HL-60 (cell line): Measurements from ENCODE around the gene LRCH2.

Experiments used
- DNase-seq, 2 experiments: peaks; one replicate each; pipeline ENCODE4 v3.0.0-alpha.2; 2010 to 2020; ENCODE audit warnings: low read depth in 1 of 2, low spot score in 1 of 2
- H3K27ac ChIP-seq: fragments of 250-450 bp; sonication (Bioruptor Pico); replicated peaks from 2 replicates; pipeline ENCODE4 v1.5.1; 2020; ENCODE audit warnings: mild to moderate bottlenecking, moderate library complexity
- H3K27me3 ChIP-seq: fragments of 250-450 bp; sonication (Bioruptor Pico); 2 replicates; pipeline ENCODE4 v1.5.1; 2021; ENCODE audit warnings: mild to moderate bottlenecking, moderate library complexity; ENCODE audit not compliant: insufficient read depth, poor library complexity, severe bottlenecking
- H3K4me3 ChIP-seq: replicated peaks from 2 replicates; pipeline ENCODE4 v1.5.1; 2011; ENCODE audit warnings: mild to moderate bottlenecking, control low read depth, low read length; ENCODE audit not compliant: insufficient read depth
- GABPA ChIP-seq: IDR thresholded peaks from 2 replicates; pipeline ENCODE4 v1.6.1; 2012; ENCODE audit warnings: low read depth
- POLR2AphosphoS5 ChIP-seq: IDR thresholded peaks from 2 replicates; pipeline ENCODE4 v1.6.1; 2012; ENCODE audit warnings: low read depth
- REST ChIP-seq: IDR thresholded peaks from 2 replicates; pipeline ENCODE4 v1.6.1; 2012; ENCODE audit warnings: low read depth; ENCODE audit not compliant: insufficient replicate concordance
- SPI1 ChIP-seq: IDR thresholded peaks from 2 replicates; pipeline ENCODE4 v1.6.1; 2012; ENCODE audit warnings: low read depth, mild to moderate bottlenecking, borderline replicate concordance
- TF ChIP-seq, protein P1 (sequence below): IDR thresholded peaks from one replicate; pipeline ENCODE4 v1.5.1; 2011; ENCODE audit warnings: low read length, control low read depth, inconsistent platforms; ENCODE audit not compliant: insufficient read depth

Gene LRCH2

DNA sequence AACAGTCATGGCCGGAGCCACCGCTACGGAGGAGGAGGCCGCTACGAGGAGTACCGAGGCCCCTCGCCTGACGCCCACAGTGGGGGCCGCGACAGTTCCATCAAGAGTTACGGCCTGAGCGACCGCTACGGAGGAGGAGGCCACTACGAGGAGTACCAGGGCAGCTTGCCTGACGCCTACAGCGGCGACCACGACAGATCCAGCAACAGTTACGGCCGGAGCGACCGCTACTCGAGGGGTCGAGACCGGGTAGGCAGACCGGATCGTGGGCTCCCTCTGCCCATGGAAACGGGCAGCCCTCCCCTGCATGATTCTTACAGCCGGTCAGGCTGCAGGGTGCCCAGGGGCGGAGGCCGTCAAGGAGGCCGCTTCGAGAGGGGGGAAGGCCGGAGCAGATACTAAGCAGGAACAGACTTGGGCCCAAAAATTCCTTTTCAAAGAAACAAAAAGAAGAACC, 41.6 kb downstream of the LRCH2 start:
- Histone ChIP-seq H3K27me3 (no peaks in the 10 kb centered on the region), H3K4me3 (no peak overlapping the region), H3K27ac (no peak overlapping the region)
- no peak for DNase-seq
- no peak for TF ChIP-seq POLR2AphosphoS5
- TF ChIP-seq, protein P1, sequence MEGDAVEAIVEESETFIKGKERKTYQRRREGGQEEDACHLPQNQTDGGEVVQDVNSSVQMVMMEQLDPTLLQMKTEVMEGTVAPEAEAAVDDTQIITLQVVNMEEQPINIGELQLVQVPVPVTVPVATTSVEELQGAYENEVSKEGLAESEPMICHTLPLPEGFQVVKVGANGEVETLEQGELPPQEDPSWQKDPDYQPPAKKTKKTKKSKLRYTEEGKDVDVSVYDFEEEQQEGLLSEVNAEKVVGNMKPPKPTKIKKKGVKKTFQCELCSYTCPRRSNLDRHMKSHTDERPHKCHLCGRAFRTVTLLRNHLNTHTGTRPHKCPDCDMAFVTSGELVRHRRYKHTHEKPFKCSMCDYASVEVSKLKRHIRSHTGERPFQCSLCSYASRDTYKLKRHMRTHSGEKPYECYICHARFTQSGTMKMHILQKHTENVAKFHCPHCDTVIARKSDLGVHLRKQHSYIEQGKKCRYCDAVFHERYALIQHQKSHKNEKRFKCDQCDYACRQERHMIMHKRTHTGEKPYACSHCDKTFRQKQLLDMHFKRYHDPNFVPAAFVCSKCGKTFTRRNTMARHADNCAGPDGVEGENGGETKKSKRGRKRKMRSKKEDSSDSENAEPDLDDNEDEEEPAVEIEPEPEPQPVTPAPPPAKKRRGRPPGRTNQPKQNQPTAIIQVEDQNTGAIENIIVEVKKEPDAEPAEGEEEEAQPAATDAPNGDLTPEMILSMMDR: no peak
- TF ChIP-seq REST: no peak
- TF ChIP-seq GABPA: no peak
- no peak for TF ChIP-seq SPI1

GRCh38 chrX:115191490-115192243, 42.2 kb downstream of the LRCH2 start:
- TF ChIP-seq SPI1 (no peak), POLR2AphosphoS5 (no peak), GABPA (no peak), REST (no peak)
- TF ChIP-seq, protein P1: no peak
- Histone ChIP-seq H3K27ac (no peak overlapping the region), H3K27me3 (no peaks in the 10 kb centered on the region), H3K4me3 (no peak overlapping the region)
- DNase-seq: no peak

DNA sequence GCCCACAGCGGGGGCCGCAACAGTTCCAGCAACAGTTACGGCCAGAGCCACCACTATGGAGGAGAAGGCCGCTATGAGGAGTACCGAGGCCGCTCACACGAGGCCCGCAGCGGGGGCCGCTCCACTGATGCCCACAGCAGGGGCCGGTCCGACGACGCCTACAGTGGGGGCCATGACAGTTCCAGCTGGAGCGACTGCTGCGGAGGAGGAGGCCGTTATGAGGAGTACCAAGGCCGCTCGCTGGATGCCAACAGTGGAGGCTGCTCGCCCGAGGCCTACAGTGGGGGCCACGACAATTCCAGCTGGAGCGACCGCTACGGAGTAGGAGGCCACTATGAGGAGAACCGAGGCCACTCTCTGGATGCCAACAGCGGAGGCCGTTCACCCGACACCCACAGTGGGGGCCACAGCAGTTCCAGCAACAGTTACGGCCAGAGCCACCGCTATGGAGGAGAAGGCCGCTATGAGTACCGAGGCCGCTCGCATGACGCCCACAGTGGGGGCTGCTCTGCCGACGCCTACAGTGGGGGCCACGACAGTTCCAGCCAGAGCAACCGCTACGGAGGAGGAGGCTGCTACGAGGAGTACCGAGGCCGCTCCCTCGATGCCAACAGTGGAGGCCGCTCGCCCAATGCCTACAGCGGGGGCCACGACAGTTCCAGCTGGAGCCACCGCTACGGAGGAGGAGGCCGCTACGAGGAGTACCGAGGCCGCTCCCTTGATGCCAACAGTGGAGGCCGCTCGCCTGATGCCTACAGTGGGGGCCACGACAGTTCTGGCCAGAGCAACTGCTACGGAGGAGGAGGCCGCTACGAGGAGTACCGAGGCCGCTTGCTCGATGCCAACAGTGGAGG, 43.0 kb downstream of the LRCH2 start:
- no peak for DNase-seq
- no peak for TF ChIP-seq POLR2AphosphoS5
- TF ChIP-seq, protein P1: no peak
- TF ChIP-seq GABPA: no peak
- no peak for TF ChIP-seq REST
- TF ChIP-seq SPI1: no peak
- H3K27me3 ChIP-seq: no peaks in the 10 kb centered on the region

More for the DNA sequence above, 43.0 kb downstream of the LRCH2 start:
- Histone ChIP-seq H3K27ac (no peak overlapping the region), H3K4me3 (no peak overlapping the region)
